Stimulated activated CD4-positive, alpha-beta T cell treated with anti-CD3 and anti-CD28 coated beads, Interleukin-4, amount 100 ng/mL, for 24 hours (primary cell): Measurements from ENCODE around the gene FYN.

Source experiments
- DNase-seq: peaks from one replicate; pipeline ENCODE4 v3.0.0-alpha.2; 2020

The FYN gene

GRCh38 chr6:111880181-111880888 lies 7.1 kb upstream of the FYN start:
- no peak for DNase-seq

- DNase-seq = no peak
Measured at GRCh38 chr6:111875741-111876140, 2.5 kb upstream of the FYN start.

DNA sequence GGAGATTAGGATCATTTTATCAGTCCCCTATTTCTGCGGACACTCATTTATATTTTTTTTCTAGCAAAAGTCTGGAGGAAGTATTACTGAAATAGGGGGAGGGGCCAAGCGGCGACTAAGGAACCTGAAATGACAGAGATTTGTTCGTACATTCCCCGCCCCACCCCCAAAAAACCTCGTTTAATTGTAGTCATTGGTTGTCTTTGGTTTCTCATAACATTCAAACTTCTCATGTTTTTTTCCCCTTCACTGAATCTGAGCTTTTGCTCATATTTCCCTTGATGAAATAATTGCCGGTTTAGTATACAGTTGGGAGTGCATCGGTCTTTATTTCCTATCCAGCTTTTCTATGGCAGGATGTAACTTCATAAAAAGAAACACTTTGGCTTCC lies 768 bp upstream of the FYN start:
- DNase-seq = peak; percentile 80

DNA sequence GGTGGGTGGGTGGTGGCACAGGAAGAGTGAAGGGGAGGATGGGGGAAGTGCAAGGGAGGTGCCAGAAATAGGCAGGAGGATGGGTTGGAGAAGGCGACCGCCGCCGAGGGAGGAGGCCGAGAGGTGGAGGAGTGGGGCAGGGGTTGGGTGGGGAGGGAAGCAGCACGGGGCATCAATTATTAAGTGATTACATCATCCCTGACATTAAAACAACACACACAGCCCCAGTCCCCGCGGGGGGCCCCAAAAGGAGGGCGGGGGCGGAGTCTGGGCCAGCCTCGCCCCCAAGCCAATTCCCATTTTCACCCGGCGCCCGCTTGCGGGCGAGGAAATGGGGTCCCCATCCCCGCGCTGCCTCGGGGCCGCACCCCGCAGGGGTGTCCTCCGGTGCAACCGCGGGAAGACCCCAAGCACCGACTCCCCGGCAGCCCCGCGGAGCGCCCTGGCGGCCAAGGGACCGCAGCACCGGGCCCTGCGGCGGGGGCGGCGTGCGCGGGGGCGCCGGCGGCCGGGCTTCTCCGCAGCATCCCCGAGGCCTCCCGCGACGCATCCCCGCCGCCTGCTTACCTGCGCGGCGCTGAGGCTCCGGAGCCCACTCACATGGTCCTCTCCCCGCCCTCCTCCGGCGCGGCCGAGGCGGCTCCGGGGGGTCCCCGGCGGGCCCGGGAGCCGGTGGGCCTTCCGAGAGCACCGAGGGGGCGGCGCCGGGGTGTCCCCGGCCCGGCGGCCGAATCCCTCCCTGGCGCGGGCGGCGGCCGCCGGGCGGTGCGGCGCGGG lies 663 bp downstream of the FYN start:
- peak; percentile 72 for DNase-seq

DNA sequence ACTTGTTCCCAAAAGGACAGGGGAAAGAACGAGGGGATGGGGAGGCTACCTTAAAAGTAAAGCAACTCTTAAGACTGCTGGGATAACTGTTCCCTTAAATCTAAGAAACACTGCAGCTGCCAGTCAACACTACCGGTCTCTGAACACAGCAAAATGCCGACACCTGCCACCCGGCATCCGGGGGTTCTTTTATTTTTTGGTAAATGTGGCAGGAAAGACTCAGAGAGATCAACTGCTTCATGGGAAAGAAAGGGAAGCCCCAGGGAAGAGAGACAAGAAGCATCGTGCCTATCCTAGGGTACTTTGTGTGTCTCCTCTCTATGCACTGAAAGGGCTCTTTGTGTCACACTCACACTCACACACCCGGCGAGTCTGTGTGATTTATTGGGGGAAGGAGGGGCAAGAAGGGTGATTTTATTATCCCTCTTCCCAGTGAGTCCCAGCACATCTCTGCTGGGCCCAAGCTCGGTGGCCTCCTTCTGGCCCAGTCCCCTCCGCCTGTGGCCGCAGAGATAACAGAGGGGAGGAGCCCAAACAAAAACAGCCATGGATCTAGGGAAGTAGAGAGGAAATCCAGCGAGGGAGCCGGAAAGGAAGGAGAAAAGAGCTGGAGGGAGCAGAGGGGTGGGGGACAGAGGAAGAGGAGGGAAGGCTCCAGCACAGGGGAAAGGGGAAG lies 1.4 kb downstream of the FYN start:
- peak; percentile 36 for DNase-seq

GRCh38 chr6:111871207-111871606 lies 2.0 kb downstream of the FYN start:
- peak; percentile 64 for DNase-seq

- DNase-seq = no peak
Measured at GRCh38 chr6:111870742-111871064, 2.5 kb downstream of the FYN start.

GRCh38 chr6:111870051-111870741 lies 3.1 kb downstream of the FYN start:
- no peak for DNase-seq

DNA sequence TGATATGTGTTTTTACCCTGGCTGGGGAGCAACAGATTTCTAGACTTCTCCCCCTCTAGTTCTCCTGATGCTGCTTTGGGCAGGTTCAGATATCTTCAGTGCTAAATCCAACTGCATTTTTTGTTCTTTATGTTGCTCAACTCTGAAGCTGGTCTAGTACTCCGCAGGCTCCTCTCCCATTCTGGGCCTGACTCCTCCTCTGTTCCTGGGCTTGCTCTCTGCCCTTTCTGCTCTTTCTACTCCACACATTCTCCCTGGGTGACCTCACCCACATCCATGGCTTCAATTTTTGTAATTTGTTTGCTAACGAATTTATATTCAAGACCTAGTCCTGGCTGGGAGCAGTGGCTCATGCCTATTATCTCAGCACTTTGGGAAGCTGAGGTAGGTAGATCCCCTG lies 6.4 kb downstream of the FYN start:
- no peak for DNase-seq

DNA sequence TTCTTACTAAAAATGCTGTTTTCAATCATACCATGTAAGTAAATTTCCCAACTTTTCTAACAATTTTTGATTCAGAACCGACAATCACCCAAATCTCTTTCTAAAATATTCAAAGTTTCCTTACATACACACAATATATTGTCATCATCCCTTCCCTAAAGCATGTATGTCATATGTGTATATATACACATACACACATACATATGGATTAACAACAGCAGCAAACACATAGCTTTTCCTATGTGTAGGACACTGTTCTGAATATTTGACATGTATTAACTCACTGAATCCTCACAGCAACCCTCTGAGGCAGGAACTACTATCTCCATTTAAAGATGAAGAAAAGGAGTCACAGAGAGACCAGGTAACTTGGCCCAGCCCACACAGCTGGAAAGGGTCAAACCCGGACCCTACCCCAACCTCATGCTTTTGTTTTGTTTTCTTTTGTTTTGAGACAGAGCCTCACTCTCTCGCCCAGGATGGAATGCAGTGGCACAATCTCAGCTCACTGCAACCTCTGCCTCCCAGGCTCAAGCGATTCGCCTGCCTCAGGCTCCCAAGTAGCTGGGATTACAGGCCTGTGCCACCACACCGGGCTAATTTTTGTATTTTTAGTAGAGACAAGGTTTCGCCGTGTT lies 7.2 kb downstream of the FYN start:
- no peak for DNase-seq

DNA sequence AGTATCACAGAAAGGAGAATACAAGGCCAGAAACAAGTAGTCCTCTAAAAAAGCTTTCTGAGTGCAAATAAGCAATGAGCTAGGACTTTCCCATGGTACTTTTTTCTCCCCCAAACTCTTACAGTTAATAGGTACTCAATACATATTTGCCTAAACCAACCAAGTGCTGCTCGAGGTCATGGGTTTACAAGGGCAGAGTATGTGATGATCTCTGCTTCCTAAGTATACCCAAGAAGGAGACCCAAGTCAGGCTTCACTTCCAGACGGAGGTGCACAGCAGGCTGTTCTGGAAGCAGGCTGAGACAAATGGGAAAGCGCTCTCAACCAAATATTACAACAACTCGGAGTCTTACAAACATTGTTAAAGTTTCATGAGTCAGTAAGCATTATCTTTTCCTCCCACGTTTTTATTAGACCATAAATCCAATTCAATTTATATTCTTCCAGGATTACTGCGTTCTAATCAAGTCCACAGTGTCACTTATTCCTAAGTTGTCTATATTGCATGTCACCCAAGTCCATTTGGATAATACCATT lies 8.1 kb downstream of the FYN start:
- no peak for DNase-seq

DNA sequence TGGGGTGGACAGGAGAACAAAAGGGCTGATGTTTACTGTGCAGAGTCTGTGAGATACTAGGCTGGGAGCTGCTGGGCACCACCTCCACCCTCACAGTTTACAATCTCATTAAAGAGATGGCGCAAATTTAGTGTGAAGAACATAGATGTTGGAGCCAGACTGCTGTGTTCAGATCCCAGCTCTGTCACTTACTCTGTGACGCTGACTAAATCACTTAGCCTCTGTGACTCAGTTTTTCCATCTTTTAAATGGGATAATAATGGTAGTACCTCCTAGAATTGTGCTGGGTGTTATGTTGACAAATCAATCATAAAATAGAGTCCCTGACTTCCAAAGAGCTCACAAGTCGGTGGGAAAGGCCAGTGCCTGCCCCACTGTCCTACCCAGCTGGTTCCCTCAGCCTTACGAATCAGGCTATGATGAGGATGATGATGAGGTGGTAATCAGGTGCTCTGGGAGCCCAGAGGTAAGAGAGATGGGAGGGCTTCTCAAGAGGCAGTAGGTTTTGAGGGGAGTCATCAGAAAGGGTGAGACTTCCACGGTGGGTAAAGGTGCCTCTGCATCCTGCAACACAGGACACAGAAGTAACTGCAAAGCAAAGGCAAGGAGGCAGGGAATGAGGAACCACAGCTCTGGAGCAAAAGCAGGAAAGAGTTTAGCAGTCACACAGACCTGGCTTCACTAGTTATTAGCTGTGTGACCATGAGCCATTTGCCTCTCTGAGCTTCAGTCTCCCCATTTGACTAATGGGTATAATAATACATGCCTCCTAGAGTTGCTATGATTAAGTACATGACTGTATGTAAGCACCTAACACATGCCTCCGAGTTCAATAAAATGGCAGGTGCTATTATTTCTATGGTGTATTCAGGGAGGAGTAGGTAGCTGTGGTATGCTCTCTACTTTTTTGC lies 8.9 kb downstream of the FYN start:
- DNase-seq = no peak

DNA sequence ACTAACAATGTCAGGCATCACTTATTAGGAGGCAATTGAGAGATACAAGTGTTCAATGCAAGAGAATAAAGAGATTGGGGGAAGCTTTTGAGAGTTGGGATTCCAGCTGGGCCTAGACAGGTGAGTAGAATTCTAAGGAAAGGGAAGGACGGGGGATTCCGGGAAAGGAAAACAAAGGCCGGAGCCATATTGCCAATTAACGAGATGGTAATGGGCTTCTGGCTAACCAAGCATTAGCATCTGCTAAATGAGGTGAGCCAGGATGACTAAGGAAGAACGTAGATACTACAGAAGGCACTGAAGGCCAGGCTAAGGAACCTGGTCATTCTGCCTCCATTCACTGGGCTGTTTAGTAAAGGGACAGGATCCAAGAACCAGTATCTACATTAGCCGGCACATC lies 10.5 kb downstream of the FYN start:
- no peak for DNase-seq

DNA sequence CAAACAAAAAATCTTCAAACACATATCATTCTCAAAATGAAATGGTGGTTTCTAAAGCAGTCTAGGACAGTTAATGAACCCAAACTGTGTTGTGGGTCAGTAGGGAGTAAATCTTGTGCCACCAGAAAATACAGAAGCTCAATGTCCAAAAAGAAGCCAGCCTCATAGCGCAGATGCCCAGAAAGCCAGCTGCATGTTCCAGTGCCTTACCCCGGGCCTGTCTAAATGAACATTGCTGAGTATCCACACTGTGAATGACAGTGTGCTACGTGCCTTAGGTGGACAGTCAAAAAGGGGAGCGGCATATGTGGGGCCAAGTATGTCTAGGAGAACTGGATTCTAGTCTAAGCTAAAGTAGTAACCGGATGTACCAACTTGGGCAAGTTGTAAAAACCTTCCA lies 10.9 kb downstream of the FYN start:
- no peak for DNase-seq

- DNase-seq = no peak
Measured at GRCh38 chr6:111861431-111861885, 11.8 kb downstream of the FYN start.

GRCh38 chr6:111858347-111858746 lies 14.9 kb downstream of the FYN start:
- DNase-seq = no peak

DNA sequence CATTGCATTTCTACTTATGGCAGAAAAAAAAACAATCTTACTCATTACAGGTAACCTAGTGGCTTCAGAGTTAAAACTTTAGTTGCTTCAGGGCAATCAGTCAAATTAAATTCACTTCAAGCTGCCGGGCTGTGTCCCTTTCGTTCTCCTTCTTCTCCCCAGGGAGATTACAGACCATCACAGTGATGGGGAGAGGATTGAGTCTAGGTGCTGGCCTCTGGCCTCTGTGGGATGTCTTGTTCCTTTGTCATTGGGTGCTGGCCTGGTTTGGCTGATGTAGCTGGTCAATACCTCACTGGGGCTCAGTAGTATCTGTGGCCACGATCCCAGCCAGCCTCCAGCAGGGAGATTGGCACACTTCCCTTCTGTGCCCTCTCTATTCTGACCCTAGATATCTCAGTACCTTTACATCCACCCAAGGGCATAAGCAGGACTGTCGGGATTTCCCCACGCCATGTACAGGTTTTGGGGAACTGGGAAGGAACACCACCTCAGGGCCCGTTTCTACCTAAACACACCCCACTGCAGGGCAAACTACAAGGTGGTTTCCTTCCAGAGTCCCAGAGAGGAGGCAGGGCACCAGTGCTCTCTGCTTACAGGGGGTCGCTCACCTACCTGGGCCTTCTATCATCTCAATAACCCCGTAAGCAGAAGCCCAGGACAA lies 15.4 kb downstream of the FYN start:
- DNase-seq = no peak

- DNase-seq = no peak
Measured at GRCh38 chr6:111855753-111856152, 17.5 kb downstream of the FYN start.

DNA sequence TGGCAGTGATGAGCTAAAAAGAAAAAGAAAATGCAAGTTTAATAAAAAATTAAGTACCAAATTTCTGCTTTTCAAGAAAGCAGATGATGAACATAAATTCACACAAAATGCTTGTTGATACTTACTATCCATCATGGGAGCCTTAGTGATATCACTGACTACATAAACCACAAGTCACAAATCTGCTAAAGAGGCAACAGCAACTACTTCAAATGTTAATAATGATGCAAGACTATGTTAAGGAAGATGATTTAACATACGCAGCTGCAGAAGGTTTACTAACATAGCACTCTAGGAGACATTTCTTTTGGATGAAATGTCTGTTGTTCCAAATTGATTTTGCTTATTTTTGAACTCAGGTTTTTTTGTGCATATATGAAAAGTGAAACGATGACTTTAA lies 18.6 kb downstream of the FYN start:
- DNase-seq = no peak

GRCh38 chr6:111852725-111853124 lies 20.5 kb downstream of the FYN start:
- no peak for DNase-seq
